ENCODE data around the gene LY6G5B. TPM values are rescaled to one million over a fixed set of nuclear protein-coding genes. Genes with fewer than 3 reads are reported as not detected.

The LY6G5B gene
- total and polyA plus RNA-seq, 2 donors (not counting 3 experiments of a cell fraction or from before 2014, with no cell fraction given) = 15.4 to 25.0 TPM

DNA sequence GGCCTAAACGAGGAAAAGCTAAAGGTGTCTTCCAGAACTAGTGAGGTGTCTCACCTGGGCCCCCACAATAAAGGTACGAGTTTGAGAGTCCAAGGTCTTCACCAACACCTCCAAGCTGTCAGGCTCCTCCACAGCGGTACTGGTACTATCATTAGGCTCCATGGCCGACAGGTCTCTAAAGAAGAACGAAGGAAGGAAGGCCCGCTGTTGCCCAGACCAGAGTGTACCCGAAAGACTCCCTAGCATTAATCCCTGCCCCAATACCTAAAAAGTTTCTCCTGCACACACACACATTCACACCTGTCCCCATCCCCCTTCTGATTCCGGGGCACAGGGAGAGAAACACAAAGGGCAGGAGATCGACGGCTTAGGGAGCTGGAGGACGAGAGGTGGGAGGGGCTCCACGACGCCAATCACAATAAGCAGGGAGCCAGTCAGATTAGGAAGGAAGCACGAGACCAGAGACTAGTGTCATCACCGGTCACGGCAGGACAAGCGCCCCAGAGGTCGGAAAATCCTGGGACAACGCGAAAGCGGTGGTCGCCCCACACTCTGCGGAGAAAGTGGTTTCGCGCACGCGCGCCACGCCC is 18.1 kb upstream of the LY6G5B start:
- no peaks in the 10 kb centered on the region for H3K9me3 ChIP-seq (replicated peaks; ENCODE audit: control insufficient read depth, insufficient read depth, low read length)

More for the DNA sequence above, 18.1 kb upstream of the LY6G5B start:
- peak overlapping the region; percentile 94 for H3K9ac ChIP-seq (replicated peaks; ENCODE audit: extremely low read depth, insufficient read depth, low read length)
- POLR2A ChIA-PET = interaction anchor here (0.7 to 2.2 kb wide), 5 partner anchors 9 to 29 kb away, joined by 3 to 13 read pairs (median 5); partner anchors contain the start of genes C6orf47 and GPANK1
- dilution Hi-C loops (cut with MboI; ENCODE audit: extremely low pct_ligation_motif_present, low sequenced_read_pairs) (no loop called here), intact Hi-C loops (cut with micrococcal nuclease) (loop anchor here (1.0 to 2.0 kb wide), 9 partner anchors 9 to 212 kb away; partner anchors contain the start of genes ABHD16A, C6orf47, HSPA1B and NFKBIL1)
- peaks cover 9 to 25% of the 10 kb centered on the region in 2 experiments for H3K36me3 ChIP-seq (ENCODE audit: control insufficient read depth in 2 of 2, extremely low read depth in 1 of 2, insufficient read depth in 2 of 2, low read length in 2 of 2)
- peak overlapping the region; percentile 11 to 80 (median 62) for H3K4me3 ChIP-seq (replicated peaks in 1 of 3; ENCODE audit: insufficient read depth in 1 of 3, low read depth in 1 of 3, low read length in 3 of 3)
- peak overlapping the region; percentile 71 for H3K4me2 ChIP-seq (ENCODE audit: insufficient read depth, low read length)
- peak overlapping the region; percentile 83 for H3K27ac ChIP-seq (ENCODE audit: insufficient read depth, low read depth, low read length)
- TF ChIP-seq POLR2AphosphoS5 (IDR thresholded peaks at IDR 0.05; ENCODE audit: insufficient read depth, low read depth, low read length) = no peak
- TF ChIP-seq MYC (IDR thresholded peaks at IDR 0.05; ENCODE audit: low read depth, low read length) = no peak
- TF ChIP-seq, protein P1, sequence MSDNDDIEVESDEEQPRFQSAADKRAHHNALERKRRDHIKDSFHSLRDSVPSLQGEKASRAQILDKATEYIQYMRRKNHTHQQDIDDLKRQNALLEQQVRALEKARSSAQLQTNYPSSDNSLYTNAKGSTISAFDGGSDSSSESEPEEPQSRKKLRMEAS (IDR thresholded peaks at IDR 0.05; ENCODE audit: insufficient read depth, insufficient read length) = no peak
- TF ChIP-seq EZH2 (IDR thresholded peaks at IDR 0.05; ENCODE audit: borderline replicate concordance, low read depth, low read length, severe bottlenecking) = no peak
- no peak for TF ChIP-seq GATA2 (IDR thresholded peaks at IDR 0.05; ENCODE audit: insufficient read depth, insufficient read length, low read depth, low read length)
- TF ChIP-seq, protein P2, sequence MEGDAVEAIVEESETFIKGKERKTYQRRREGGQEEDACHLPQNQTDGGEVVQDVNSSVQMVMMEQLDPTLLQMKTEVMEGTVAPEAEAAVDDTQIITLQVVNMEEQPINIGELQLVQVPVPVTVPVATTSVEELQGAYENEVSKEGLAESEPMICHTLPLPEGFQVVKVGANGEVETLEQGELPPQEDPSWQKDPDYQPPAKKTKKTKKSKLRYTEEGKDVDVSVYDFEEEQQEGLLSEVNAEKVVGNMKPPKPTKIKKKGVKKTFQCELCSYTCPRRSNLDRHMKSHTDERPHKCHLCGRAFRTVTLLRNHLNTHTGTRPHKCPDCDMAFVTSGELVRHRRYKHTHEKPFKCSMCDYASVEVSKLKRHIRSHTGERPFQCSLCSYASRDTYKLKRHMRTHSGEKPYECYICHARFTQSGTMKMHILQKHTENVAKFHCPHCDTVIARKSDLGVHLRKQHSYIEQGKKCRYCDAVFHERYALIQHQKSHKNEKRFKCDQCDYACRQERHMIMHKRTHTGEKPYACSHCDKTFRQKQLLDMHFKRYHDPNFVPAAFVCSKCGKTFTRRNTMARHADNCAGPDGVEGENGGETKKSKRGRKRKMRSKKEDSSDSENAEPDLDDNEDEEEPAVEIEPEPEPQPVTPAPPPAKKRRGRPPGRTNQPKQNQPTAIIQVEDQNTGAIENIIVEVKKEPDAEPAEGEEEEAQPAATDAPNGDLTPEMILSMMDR (IDR thresholded peaks at IDR 0.05; ENCODE audit: extremely low read depth in 1 of 2, insufficient read depth in 1 of 2, low read depth in 1 of 2, low read length in 2 of 2) = no peak
- no peak for TF ChIP-seq POLR2A (IDR thresholded peaks at IDR 0.05; ENCODE audit: low read depth, low read length)
- TF ChIP-seq FOS (IDR thresholded peaks at IDR 0.05; ENCODE audit: borderline replicate concordance, insufficient read depth, low read length) = no peak
- H3K9me1 ChIP-seq (replicated peaks; ENCODE audit: control insufficient read depth, extremely low read depth, insufficient read depth, low read length) = no peaks in the 10 kb centered on the region
- H3K4me1 ChIP-seq (ENCODE audit: control insufficient read depth, extremely low read depth, insufficient read depth, low read length) = peaks cover 18% of the 10 kb centered on the region
- H3K79me2 ChIP-seq (ENCODE audit: control insufficient read depth, insufficient read depth, low read length) = peaks cover 27% of the 10 kb centered on the region
- no peak for FAIRE-seq
- H3K27me3 ChIP-seq (ENCODE audit: control insufficient read depth in 2 of 2, insufficient read depth in 2 of 2, low read length in 2 of 2) = no peaks in the 10 kb centered on the region
- peak overlapping the region; percentile 16 for H2AFZ ChIP-seq (ENCODE audit: low read depth, low read length)
- DNase-seq (ENCODE audit: low read depth, low spot score) = peak; percentile 84
- CTCF ChIA-PET = interaction anchor here (0.6 to 4.0 kb wide), 17 partner anchors 8 to 239 kb away, joined by 3 to 38 read pairs (median 3); partner anchors contain the start of genes C6orf47, GPANK1, HSPA1B and PRRC2A
- H4K20me1 ChIP-seq (replicated peaks; ENCODE audit: control insufficient read depth, extremely low read depth, insufficient read depth, low read length) = no peaks in the 10 kb centered on the region
- BruUV-seq (replicated peaks) = no TSS peak
